Neuron (in vitro differentiated cells): Measurements from ENCODE around the gene ZNF593.

ENCODE experiments used
- H2AFZ ChIP-seq: one replicate; pipeline ENCODE4 v1.6.1; 2013; ENCODE audit warnings: low read depth, mild to moderate bottlenecking, inconsistent platforms, low read length, moderate library complexity
- H3K27me3 ChIP-seq: one replicate; pipeline ENCODE4 v1.6.1; 2013; ENCODE audit warnings: low read length; ENCODE audit not compliant: insufficient read depth
- H3K36me3 ChIP-seq: one replicate; pipeline ENCODE4 v1.6.1; 2013; ENCODE audit warnings: low read length; ENCODE audit not compliant: insufficient read depth
- H3K4me1 ChIP-seq: one replicate; pipeline ENCODE4 v1.6.1; 2013; ENCODE audit warnings: low read length; ENCODE audit not compliant: insufficient read depth
- H3K4me3 ChIP-seq: 2 replicates; pipeline ENCODE4 v1.5.1; 2013; ENCODE audit warnings: mild to moderate bottlenecking, low read length, moderate library complexity
- H3K9me3 ChIP-seq: one replicate; pipeline ENCODE4 v1.6.1; 2013; ENCODE audit warnings: low read length

The ZNF593 gene

GRCh38 chr1:26132128-26132833 lies 37.4 kb upstream of the ZNF593 start:
- H3K4me3 ChIP-seq = no peak overlapping the region
- no peaks in the 10 kb centered on the region for H3K36me3 ChIP-seq
- H3K27me3 ChIP-seq = no peaks in the 10 kb centered on the region
- no peak overlapping the region for H2AFZ ChIP-seq
- H3K9me3 ChIP-seq = no peaks in the 10 kb centered on the region
- no peaks in the 10 kb centered on the region for H3K4me1 ChIP-seq

DNA sequence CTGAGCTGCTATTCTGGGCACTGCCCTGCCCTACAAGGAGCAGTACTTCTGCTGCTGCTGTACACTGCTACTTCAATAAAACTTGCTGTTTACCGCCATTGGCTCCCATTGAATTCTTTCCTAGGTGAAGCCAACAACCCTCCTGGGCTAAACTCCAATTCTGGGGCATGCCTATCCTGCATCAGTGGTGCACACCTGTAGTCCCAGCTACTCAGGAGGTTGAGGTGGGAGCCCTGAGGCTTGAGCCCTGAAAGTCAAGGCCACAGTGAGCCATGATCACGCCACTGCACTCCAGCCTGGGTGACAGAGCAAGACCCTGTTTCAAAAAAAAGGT lies 36.9 kb upstream of the ZNF593 start:
- H3K4me1 ChIP-seq = no peaks in the 10 kb centered on the region
- no peak overlapping the region for H3K4me3 ChIP-seq
- no peaks in the 10 kb centered on the region for H3K9me3 ChIP-seq
- no peak overlapping the region for H2AFZ ChIP-seq
- H3K27me3 ChIP-seq = no peaks in the 10 kb centered on the region
- H3K36me3 ChIP-seq = no peaks in the 10 kb centered on the region

DNA sequence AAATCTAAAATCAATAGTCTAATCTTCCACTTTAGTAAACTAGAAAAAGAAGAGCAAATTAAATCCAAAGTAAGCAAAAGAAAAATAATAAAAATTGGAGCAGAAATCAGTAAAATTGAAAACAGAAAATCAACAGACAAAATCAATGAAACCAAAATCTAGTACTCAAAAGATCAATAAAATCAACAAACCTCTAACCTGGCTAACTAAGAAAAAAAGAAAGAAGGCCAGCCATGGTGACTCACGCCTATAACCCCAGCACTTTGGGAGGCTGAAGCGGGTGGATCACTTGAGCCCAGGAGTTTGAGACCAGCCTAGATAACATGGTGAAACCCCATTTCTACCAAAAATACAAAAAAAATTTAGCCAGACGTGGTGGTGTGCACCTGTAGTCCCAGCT lies 35.2 kb upstream of the ZNF593 start:
- Histone ChIP-seq H3K4me1 (no peaks in the 10 kb centered on the region), H3K4me3 (no peak overlapping the region)

DNA sequence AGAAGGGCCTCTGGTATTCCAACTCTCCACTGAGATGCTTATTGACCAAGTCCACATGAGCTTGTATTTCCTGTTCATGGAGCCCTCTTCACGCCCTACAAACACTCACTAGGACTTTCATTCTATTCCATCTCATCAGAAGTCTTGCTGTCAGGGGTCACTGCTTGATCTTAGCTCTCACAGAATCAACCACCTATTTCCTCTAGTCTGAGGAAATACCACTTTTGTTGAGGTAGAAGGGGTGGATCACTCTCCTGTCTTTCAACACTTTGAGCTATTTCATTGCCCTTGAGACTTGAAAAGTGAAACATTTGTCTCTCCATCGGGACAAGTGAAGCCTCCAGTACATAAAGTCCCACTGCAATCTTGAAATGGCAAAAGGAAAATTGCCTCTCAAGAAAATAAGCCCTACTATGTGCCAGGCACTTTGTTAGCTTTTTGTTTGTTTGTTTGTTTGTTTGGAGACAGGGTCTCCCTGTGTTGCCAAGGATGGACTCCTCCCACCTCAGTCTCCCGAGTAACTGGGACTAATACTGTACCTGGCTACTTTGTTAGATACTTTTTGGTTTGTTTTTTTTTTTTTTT lies 30.6 kb upstream of the ZNF593 start:
- Histone ChIP-seq H2AFZ (no peak overlapping the region), H3K36me3 (no peaks in the 10 kb centered on the region)

More for the DNA sequence above, 35.2 kb upstream of the ZNF593 start:
- Histone ChIP-seq H2AFZ (no peak overlapping the region), H3K9me3 (no peaks in the 10 kb centered on the region), H3K27me3 (no peaks in the 10 kb centered on the region), H3K36me3 (no peaks in the 10 kb centered on the region)

GRCh38 chr1:26142159-26142558 lies 27.5 kb upstream of the ZNF593 start:
- H3K36me3 ChIP-seq = no peaks in the 10 kb centered on the region
- no peak overlapping the region for H2AFZ ChIP-seq
- no peak overlapping the region for H3K4me3 ChIP-seq
- H3K27me3 ChIP-seq = peaks cover 3% of the 10 kb centered on the region
- H3K4me1 ChIP-seq = no peaks in the 10 kb centered on the region
- no peaks in the 10 kb centered on the region for H3K9me3 ChIP-seq

More for the DNA sequence above, 30.6 kb upstream of the ZNF593 start:
- H3K9me3 ChIP-seq = no peaks in the 10 kb centered on the region
- H3K4me3 ChIP-seq = no peak overlapping the region
- peaks cover 3% of the 10 kb centered on the region for H3K27me3 ChIP-seq
- no peaks in the 10 kb centered on the region for H3K4me1 ChIP-seq

DNA sequence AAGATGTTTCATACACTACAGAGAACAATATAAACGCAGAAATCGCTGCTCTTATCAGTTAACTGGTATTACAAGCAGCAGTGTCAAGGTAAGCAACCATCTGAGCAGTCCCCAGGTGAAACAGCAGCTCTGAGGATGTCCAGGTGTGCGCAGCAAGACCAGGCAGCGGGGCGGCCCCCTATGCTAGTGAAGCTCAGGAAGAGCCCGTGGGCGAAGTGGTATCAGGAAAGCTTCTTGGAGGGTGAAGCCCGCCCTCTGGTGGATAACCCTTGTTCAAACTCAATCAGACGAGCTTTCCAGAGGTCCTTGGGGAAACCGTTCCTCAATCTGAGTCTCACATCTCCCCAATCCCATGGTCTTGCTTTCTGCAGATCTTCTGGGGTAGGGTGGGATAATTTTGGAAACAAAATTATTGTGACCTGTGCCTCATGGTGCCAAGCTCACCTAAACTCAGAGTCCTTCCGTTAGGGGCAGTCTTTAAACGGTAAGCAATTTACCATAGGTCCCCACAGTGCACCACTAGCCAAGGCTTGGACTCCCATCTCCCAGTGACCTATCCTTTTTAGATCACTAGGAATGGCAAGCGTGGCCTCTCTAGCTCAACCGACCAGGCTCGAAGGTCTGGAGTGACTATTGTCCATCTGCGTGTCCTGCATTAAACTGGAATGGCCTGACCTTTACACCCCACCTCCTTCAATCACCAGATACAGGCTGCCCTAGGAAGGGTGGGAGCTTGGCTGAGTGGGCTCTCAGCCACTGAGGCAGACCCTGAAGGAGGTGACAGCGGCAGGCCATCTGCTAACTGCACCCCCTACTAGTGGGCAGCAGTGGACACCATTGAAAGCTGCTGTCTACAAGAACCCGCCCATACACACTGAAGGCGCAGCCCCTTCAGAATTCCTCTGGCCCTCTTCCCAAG lies 24.4 kb upstream of the ZNF593 start:
- H3K4me1 ChIP-seq = no peaks in the 10 kb centered on the region
- no peaks in the 10 kb centered on the region for H3K9me3 ChIP-seq

GRCh38 chr1:26145960-26146294 lies 23.8 kb upstream of the ZNF593 start:
- Histone ChIP-seq H3K4me1 (no peaks in the 10 kb centered on the region), H3K27me3 (peaks cover 7% of the 10 kb centered on the region), H3K4me3 (no peak overlapping the region), H3K36me3 (no peaks in the 10 kb centered on the region), H3K9me3 (no peaks in the 10 kb centered on the region), H2AFZ (no peak overlapping the region)

More for the DNA sequence above, 24.4 kb upstream of the ZNF593 start:
- Histone ChIP-seq H3K27me3 (peaks cover 4% of the 10 kb centered on the region), H3K36me3 (no peaks in the 10 kb centered on the region), H2AFZ (no peak overlapping the region), H3K4me3 (no peak overlapping the region)

- no peaks in the 10 kb centered on the region for H3K4me1 ChIP-seq
- no peak overlapping the region for H2AFZ ChIP-seq
- H3K4me3 ChIP-seq = no peak overlapping the region
- H3K9me3 ChIP-seq = no peaks in the 10 kb centered on the region
- peaks cover 5% of the 10 kb centered on the region for H3K27me3 ChIP-seq
- no peaks in the 10 kb centered on the region for H3K36me3 ChIP-seq
These were observed 20.8 kb upstream of the ZNF593 start for GRCh38 chr1:26148887-26149286.

- no peaks in the 10 kb centered on the region for H3K36me3 ChIP-seq
- no peaks in the 10 kb centered on the region for H3K9me3 ChIP-seq
- H3K4me1 ChIP-seq = peaks cover 32% of the 10 kb centered on the region
- no peak overlapping the region for H2AFZ ChIP-seq
- H3K4me3 ChIP-seq = no peak overlapping the region
- H3K27me3 ChIP-seq = peaks cover 20% of the 10 kb centered on the region
These were observed 15.7 kb upstream of the ZNF593 start for GRCh38 chr1:26153966-26154532.

DNA sequence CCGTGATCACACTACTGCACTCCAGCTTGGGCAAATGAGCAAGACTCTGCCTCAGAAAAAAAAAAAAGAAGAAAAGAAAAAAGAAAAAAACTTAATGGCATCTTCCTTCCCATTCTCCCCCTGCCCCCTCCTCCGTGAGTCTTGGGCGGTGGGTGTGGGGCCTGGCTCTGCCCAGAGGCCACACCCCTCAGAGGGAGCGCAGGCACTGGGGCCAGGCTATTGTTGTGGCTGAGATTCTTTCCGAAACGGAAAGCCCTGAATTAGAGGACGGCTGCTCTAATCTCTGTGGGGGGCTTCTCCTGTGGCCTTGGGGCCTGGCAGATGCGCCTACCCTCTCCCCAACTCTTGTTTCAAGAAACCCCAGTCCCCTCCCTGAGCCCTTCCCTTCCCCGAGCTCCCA lies 15.0 kb upstream of the ZNF593 start:
- peak overlapping the region; percentile 21 for H2AFZ ChIP-seq
- no peaks in the 10 kb centered on the region for H3K36me3 ChIP-seq
- no peaks in the 10 kb centered on the region for H3K9me3 ChIP-seq
- peaks cover 38% of the 10 kb centered on the region for H3K4me1 ChIP-seq
- peaks cover 20% of the 10 kb centered on the region for H3K27me3 ChIP-seq
- H3K4me3 ChIP-seq = peak overlapping the region; percentile 10

DNA sequence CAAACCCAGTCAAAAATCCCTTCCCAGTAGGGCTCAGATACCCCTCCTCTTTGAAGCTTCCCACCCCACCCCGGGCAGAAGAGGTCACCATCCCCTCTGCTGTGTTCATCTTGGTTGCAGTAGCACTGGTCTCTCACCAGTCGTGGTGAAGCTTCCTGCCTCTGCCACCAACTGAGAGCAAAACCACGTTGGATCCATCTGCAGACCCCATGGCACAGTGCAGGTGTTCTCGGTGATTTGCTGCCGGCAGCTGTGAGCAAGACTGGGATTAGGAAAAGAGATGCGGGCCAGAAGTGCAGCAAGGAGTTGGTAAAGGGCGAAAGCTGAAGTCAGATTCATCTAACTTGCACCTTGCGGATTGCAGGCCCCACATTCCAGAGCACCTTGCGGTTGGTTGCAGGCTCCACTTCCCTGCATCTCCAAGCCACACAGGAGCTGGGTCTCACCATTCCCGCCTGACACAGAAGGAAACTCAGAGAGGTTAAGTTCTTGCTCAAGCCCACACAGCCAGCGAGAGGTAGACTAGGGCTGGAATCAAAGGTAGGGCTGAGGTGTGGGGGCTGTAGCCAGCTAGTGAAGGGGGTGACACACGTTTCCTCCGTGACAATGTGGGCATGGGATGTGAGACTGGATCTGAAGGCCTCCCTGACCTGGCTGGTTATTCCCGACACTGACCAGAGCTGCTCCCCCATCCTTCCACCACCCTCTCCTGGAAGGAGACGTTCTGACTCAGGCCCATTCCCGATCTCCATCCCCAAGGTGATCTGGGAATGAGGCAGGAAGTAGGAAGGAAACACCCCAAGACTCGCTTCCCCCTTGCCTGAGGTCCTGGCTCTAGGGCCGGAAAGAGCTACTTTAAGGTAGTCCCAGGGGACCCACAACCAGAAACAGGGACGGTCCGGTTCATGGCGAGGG lies 14.1 kb upstream of the ZNF593 start:
- Histone ChIP-seq H3K4me3 (peak overlapping the region; percentile 10), H2AFZ (peak overlapping the region; percentile 21), H3K4me1 (peaks cover 39% of the 10 kb centered on the region), H3K36me3 (no peaks in the 10 kb centered on the region), H3K27me3 (peaks cover 15% of the 10 kb centered on the region), H3K9me3 (no peaks in the 10 kb centered on the region)

DNA sequence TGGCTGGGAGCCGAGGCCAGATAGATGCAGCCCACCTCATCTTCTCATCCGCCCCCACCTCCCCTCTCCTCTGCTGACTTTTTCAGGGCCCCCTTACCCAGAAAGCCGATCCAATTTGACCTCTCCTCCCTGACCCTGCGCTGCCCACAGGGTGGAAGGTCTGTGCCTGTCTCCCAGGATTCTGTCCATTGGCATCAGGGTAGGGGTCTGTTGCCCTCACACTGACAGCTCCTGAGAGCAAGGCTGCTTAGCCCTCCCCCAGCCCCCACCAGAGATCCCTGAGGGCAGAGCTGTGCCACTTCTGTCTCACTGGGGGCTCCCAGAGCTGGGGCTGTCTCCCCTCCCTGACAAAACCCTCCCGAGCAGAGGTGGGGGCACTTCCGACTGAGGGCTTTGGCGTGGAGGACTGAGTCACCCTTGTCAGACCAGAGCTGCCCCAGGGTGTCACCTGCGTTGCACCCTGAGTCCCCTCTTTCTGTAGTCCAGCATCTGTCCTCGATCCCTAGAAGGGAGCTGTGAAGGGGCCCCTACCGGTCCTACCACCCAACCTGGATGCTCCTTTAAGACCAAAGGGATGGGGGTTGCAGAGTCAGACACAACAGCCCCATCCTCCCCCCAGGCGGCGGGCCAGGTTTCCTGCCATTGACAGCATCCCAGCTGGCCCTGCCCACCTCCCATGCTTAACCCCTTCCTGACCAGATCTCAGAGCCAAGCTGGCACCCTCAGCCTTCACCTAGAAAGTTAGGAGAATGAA lies 13.2 kb upstream of the ZNF593 start:
- Histone ChIP-seq H3K36me3 (no peaks in the 10 kb centered on the region), H2AFZ (no peak overlapping the region), H3K9me3 (no peaks in the 10 kb centered on the region), H3K27me3 (peaks cover 15% of the 10 kb centered on the region), H3K4me3 (no peak overlapping the region), H3K4me1 (peaks cover 39% of the 10 kb centered on the region)
